GM21423 (cell line): ENCODE data around the gene CACNA1B.

Experiments used
- ATAC-seq: cut with Tn5 transposase; IDR thresholded peaks from one replicate; pipeline ENCODE4 v1.9.1; 2021; ENCODE audit warnings: mild to moderate bottlenecking, moderate library complexity; ENCODE audit not compliant: unreplicated experiment

Gene CACNA1B

DNA sequence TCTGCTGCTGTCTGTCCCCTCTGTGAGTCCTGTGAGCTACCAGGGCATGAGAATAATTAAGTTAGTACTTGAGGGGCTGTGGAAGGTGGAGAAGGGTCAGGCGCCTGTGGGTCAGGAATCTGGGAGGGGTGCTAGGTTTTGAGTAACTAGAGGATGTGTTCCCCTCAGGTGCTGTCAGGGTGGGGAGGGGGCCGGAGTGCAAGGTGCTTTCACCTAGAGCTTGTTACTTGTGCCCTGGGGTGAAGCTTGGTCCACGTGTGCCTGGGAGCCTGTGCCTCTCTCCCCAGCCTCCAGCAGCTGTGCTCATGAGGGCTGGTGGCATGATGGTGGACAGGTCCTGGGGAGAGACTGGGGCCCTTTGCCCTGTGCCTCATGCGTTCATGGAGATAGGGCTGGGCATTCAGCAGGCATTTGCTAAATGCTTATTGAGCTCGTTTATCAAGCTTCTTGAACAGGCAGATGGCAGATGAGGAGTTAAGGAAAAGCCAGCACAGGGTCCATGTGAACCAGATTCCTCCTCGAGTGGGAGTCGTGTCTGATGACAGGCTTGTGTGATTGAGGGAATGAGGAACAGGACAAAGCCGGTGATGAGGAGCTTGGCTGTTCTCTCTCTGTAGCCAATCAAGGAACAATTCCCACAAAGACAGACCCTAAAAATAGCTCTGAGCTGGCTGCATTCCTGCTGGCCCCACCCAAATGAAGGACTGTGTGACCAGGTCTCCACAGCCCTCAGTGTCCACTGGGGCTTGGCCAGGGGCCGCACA lies 40.9 kb downstream of the CACNA1B start:
- ATAC-seq, result no peak

DNA sequence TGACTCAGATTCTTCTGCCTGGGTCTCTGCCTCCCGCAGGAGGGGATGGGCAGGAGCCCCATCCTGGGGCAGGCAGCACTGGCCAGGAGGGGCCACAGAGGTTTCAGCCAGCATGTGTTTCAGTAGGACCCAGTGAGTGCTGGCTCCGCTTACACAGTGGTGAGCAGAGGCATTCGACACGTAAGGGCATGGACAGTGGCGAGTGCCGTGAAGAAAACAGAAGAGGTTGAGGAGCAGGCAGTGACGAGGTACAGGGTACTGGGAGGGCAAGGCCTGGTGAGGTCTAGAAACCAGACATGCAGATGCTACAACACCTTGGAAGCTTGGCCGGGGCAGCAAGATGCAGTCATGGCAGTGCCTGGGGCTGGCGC lies 41.5 kb downstream of the CACNA1B start:
- no peak for ATAC-seq

DNA sequence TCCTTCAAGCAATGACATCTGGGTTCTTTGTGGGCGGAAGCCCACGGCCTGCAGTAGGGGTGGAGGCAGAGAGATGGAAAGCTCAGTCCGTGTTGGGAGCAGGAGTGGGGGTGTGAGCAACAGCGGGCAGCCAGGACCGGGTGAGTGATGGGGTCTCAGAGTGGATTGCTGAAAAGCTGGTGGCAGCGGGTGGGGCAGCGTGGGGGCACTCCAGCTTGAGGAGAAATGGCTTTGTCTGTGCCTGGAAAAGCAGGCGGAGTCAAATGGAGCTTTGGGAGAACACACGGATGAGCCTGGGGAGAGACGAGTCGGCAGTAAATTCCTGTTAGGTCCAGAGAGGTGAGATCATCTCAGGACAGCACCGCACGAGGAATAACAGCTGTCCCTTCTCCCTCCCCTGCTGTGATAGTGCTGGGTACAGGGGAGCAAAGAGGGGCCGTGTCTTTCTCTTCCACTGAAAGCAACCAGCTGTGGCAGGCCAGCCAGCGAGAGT lies 42.1 kb downstream of the CACNA1B start:
- no peak for ATAC-seq

DNA sequence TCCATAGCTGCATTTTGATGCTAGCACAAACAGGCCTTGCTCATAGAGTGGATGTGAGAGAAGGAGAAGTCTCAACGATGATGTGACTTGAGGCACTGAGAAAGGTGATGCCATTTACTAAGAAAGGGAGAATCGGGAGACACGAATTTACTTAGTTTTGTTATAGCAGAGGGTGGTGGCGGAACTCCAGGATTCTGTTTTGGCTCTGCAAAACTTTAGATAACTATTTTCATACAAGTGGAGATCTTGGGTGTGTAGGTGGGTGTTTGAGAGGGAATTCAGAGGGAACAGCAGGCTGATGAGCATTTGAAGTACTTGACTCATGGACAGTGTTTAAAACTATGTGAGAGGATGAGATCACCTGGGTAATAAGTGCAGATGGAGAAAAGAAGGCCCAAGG lies 43.2 kb downstream of the CACNA1B start:
- ATAC-seq, result no peak

DNA sequence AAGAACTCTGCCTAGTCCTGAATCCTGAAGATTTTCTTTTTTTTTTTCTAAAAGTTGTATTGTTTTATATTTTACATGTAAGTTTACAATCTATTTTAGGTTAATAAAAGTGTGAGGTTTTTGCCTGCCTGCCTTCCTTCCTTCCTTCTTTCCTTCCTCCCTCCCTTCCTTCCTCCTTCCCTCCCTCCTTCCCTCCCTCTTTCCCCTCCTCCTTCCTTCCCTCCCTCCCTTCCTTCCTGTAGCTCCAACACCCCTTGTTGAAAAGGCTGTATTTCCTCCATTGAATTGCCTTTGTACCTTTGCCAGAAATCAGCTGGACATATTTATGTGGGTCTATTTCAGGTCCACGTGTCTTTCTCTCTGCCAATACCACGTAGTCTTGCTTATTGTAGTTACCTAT lies 46.6 kb downstream of the CACNA1B start:
- no peak for ATAC-seq

DNA sequence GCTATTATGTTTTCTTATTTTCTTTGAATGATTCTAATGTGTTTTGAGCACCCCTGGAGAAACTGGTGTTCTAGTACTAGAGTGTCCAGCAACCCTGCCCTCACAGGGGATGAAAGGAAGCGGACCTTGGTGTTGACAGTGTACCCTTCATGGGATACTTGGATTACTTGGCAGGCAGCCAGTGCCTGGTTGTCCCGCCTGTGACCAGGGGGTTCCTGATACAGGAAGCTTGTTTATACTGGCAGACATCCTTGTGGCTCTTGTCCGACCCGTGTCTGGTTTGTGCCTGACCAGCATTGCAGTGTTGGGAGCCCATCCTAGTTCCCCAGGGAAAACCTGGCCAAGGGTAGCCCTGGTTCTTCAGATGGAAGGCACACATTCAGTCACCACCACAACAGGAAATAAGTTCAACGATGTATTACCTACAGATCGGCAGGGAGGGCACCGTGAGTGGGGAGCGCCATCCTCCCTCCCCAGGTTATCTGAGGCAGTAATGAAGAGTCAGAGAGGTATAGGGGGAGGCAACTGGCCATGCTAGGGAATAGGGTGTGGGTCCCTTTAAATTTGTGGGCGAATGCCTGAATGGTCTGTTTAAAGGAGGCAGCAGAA lies 47.3 kb downstream of the CACNA1B start:
- ATAC-seq, result no peak

DNA sequence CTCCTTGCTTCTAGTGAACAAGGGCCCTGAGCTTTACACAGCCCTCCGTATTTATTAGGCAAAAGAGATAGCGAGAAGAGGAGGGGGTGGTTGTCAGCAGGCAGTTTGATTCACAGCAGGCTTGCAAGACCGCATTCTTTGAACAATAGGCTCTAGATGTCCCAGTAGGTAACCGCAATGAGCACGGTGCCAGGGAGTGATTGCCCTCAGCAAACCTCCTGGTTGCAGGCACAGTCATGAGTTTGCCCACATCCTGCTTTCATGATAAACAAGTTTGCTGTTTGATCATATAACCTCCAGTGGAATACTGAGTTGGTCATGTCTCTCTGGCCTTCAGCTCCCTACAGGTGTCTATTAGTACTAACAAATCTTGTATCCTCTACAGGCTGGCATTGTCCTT lies 66.1 kb downstream of the CACNA1B start:
- ATAC-seq, result no peak

DNA sequence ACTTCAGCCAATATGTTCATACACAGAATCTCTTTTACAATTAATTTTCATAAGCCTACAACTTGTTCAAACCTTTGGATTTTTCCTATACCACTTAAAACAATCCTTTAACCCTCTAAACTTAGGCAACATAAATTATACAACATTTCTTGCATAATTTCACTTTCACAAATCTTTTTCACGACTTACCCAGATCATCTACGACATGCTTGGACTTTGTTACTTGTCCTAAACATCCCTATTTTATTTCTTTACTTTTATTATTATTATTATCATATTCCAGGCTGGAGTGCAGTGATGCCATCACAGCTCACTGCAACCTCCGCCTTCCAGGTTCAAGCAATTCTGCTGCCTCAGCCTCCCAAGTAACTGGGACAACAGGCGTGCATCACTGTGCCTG lies 68.0 kb downstream of the CACNA1B start:
- no peak for ATAC-seq

DNA sequence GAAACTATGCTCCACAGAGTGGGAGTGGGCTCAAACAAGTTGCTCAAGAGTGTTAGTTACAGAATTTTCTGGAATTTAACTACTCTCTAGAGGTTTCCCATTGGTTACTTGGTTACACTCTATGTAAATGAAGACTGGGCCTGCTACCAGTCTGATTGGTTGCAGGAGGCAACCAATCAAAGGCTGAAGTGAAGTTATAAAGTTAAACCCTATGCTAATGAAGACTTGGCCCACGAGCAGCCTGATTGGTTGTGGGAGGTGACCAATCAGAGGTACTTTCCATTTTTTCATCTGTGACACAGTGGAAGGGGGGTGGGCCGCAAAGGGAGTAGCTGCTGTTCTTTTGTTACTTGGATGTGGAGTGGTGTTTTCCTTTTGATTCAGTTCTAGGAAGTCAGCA lies 69.4 kb downstream of the CACNA1B start:
- no peak for ATAC-seq

DNA sequence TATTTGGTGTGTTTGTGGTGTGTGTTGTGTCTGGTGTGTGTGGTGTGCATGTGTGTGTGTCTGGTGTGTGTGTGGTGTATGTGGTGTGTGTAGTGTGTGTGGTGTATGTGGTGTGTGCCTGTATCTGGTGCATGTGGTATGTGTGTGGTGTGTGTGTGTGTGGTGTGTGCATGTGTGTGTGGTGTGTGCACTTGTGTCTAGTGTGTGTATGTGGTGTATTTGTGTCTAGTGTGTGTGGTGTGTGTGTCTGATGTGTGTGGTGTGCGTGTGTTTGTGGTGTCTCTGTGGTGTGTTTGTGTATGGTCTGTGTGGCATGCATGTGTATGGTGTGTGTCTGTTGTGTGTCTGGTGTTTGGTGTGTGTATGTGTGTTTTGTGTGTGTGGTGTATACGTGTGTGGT lies 71.1 kb downstream of the CACNA1B start:
- no peak for ATAC-seq

DNA sequence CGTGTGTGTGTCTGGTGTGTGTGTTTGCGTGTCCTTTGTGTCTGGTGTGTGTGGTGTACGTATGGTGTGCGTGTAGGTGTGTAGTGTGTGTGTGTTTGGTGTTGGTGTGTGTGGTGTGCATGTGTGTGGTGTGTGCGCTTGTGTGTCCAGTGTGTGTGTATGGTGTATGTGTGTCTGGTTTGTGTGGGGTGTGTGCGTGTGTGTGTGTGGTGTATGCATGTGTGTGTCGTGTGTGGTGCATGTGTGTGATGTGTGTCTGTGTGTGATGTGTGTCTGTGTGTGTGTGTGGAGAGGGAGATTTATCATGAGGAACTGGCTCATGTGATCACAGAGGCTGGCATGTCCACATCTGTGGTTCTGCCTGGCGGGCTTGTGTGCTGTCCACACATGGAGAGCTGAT lies 71.7 kb downstream of the CACNA1B start:
- ATAC-seq, result no peak

DNA sequence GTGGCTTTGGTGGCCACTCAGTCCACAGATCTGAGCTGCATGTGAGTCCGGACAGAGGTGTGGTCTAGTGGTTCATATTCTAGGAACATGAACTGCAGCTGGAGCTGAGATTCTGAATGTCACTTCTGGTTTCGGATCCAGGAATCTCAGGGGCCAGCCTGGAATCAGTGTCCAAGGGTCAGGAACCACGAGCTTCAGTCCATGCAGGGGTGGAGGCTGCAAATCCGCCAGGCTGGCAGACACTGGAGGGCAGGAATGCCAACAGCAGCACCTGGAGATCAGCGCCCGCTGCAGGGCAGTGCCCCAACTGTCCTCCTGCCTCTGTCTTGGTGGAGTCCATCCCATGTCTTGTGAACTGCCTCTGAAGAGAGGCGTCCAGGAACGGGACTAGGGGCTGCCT lies 73.5 kb downstream of the CACNA1B start:
- ATAC-seq, result no peak

DNA sequence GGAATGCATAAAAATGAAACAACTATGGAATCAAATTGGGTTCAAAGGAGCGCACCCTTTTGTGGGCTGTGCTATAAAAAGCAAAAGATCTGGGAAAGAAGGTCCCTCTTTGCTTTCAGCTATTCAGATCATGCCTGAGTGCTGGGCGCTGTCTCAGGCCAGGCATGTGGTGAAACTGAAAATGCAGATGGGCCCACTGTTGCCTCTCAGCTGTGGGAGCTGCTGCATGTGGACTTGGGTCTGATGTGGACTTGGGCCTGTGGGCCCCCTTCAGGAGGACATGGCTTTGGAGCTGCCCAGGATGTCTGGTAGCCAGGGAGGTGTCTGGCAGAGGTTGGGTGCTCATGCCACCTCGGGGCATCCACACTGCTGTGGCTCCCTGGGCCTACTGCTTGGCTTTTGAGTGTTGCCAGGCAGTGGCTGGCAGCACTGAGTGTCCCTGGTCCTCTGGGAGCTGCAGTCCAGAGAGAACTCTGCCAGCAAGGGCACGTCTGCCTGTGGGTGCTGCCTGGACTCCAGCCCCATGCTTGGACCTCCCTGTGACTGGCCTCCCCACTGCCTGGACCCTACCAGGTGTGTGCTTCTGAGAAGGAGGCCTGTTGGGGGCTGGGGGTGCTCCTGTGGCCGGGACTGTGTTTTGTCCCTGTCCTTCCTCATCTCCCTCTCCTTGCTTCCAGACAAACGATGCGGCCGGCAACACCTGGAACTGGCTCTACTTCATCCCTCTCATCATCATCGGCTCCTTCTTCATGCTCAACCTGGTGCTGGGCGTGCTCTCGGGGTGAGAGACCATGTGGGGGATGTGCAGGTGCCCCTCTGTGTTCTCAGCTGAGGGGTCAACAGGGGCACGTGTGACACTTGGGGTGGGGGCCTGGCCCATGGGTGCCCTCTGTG lies 74.3 kb downstream of the CACNA1B start:
- no peak for ATAC-seq

DNA sequence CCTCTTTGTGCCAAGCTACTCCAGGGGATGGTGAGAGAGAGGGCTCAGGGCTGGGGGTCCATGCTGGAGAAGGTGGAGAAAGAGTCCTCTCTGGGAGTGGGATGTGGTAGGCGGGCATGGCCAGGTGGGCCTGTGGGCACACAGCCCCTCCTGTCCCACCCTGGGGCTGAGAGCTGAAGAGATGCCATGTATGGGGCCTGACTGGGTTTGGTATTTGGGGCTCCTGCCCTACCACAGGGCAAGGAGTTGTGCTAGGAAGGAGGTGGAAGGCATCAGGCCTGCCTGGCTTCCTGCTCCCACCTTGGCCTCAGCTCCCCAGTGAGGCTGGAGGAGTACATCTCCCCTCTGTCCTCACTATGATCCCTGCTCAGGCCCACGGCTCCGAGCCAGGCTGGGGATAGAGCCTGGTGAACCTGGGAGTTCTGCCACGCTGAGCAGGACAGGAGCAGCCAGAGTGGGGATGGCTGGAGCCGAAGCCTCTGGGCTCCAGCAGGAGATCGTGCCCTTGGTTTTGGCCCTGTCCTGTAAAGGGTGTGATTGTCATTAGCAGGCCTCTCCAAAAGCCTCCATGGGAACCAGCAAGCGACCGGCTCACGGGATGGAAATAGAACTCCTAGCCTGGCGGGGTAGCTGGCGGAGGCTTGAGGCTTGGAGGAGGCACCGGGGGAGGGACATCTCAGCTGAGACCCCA lies 75.5 kb downstream of the CACNA1B start:
- no peak for ATAC-seq

DNA sequence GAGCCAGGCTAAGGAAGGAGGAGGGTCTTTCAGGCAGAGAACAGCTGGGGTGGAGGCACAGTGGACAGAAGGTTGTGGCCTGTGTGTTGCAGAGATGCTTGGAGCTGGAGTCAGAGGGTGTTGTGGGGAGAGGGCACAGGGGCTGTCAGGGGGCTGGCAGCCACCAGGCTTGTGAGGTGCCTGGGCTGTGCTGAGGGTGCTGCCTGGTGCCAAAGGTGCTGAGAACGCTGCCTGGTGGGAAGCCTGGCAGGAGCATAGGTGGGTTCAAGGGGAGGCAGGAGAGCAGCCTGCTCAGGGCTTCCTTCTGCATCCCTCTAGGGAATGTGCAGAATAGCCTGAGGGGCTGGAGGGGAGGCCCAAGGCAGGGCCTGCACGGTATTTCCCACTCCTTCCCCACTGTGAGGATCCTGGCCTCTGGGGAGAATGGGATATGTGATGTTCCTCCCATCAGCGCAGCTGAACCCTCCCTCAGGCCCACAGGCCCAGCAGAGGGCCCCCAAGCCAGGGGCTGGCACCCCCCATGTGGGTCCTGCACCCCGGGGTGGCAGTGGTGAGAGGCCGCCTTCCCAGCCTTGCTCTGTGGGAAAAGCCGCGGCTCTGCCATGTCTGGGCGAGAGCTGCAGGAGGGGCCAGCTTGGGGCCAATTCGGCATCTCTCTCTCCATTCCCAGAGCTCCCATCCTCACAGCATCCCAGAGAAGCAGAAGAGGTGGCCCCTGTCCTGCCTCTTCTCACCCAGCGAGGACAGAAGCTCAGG lies 76.3 kb downstream of the CACNA1B start:
- no peak for ATAC-seq

DNA sequence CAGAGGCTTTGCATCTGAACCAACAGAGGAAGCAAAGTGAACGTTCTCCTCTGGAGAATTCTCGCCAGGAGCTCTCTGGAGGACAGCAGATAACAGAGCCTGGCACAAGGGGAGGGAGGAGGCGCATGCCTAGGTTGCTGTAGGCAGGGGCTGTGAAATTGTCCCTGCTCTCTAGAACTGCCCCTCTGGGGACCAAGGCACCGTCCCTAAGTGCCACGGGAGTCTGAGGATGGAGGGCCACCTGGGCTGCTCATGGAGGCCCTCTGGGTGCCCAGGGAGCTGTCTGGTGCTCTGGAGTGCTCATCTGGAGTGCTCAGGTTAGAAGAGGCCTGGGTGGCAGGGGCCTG lies 77.6 kb downstream of the CACNA1B start:
- no peak for ATAC-seq

DNA sequence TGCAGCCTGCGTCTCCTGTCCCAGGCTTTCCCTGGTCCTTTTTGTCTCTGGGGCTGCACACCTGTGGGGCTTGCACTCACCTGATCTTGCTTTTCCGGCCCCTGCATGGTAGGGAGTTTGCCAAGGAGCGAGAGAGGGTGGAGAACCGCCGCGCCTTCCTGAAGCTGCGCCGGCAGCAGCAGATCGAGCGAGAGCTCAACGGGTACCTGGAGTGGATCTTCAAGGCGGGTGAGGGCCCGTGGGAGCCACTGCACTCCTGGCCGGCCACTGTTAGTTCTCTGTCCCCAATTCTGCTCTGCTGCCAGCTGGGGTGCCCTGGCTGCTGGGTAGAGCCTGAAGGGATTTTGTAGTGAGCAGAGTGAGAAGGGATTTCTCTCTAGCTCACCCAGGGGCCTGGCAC lies 78.0 kb downstream of the CACNA1B start:
- ATAC-seq, result no peak

DNA sequence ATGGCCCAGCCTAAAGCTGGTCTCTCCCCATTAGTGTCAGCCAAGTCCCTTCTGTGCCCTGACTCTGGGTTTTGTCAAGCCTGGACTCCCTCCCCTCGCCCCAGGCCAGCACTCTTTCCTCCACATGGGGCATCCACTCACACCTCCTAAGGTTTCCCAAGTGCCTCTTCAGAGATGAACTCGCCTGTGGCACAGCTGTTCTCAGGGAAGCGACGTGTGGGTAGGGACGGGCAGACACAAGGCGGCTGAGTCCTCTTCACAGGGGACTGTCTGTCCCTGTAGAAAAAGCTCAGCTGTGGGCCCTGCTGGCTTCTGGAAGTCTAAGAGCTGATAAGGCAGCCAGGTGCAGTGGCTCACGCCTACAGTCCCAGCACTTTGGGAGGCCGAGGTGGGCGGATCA lies 78.5 kb downstream of the CACNA1B start:
- ATAC-seq, result no peak

DNA sequence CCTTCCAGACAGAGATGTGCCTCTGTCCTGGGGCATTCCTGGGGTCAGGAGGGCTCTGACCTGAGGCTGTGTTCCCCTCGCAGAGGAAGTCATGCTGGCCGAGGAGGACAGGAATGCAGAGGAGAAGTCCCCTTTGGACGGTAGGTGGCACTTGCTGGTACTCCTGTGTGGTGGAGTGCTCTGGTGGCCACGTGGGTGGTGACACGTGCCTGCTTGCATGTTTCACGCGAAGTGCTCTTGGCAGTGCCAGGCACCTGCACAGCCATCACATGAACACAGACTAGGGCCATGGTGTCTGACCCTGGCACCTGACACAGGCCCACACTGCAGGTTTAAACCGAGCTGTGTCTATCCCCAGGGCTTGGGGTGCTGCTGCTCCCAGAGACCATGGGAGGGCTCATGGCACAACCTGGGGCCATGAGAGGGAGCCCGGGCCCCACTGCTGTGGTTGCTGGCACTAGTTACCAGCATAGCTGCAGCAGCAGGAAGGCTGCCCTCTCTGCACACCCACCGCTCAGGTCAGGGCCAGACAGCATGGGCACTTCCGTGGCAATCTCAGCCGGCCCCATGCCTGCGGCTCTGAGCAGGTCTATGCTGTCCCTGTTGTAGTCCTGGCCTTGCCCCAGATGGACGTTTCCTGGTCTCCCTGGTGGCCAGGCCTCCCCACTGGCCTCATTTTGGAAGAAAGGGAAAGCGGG lies 79.3 kb downstream of the CACNA1B start:
- no peak for ATAC-seq
